Stimulated activated naive CD8-positive, alpha-beta T cell treated with anti-CD3 and anti-CD28 coated beads, Interleukin-15, Interleukin-2, amounts not matched to agents 100 ng/mL and 50 ng/mL, for 24 hours (primary cell): Measurements from ENCODE around the gene YJU2.

Experiments used
- H3K27ac Mint-ChIP-seq: one replicate; pipeline ENCODE4 v1.8.0; 2021; ENCODE audit warnings: mild to moderate bottlenecking, mixed read lengths
- H3K27me3 Mint-ChIP-seq: one replicate; pipeline ENCODE4 v1.8.0; 2021; ENCODE audit warnings: mixed read lengths
- H3K36me3 Mint-ChIP-seq: one replicate; pipeline ENCODE4 v1.8.0; 2021; ENCODE audit warnings: low read depth, mixed read lengths
- H3K4me1 Mint-ChIP-seq: one replicate; pipeline ENCODE4 v1.8.0; 2021; ENCODE audit warnings: low read depth, mixed read lengths
- H3K4me3 Mint-ChIP-seq: one replicate; pipeline ENCODE4 v1.8.0; 2021; ENCODE audit warnings: mild to moderate bottlenecking, mixed read lengths
- H3K9me3 Mint-ChIP-seq: one replicate; pipeline ENCODE4 v1.8.0; 2021; ENCODE audit warnings: mixed read lengths

YJU2 gene

DNA sequence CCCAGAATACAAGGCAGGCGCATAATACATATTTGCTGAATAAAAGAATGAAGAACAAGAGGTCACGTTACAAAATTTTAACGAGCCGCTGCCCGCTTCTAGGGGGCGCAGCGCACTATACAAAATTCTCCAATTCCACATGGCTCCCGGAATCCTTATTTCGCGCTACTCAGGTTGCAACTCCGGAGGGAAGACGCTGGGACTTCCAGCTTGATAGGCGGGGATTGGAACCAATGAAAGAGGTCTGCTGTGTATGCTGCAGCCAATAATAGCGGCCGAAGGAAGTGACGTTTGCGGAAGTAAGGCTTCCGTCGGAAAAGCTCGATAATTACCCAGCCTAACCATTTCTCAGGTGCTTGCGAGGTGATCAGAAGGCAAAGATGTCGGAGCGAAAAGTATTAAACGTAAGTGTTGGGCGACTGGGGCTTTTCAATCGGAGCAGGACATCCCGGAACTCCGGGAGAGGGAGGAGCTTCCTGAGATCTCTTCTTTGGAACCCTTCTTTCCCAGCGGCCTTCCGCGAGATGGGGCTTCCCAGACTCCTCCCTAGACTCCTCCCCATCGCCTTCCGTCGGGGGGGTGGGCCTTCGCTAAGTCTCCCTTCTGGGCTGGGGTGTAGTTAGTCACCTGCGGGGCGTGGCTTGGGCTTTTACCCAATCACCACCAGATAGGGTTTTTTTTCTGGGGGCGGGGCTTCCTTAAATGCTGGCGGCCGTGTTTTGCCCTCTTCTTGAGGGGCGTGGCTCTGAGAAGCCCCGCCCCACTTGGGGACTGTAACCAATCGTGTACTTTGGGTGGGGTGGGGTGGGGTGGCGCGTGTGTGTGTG is at the start of gene YJU2:
Gene YJU2, plus strand, starts transcription at position 314 of the 827 bp plus-strand sequence. Its CDS starts 67 bp downstream, at position 381.
- no peaks in the 10 kb centered on the region for H3K27me3 Mint-ChIP-seq
- no peaks in the 10 kb centered on the region for H3K9me3 Mint-ChIP-seq
- H3K27ac Mint-ChIP-seq, result peak within 1 kb of the TSS; percentile 100
- peak within 1 kb of the TSS; percentile 99 for H3K4me3 Mint-ChIP-seq
- H3K4me1 Mint-ChIP-seq, result peaks cover 19% of the 10 kb centered on the region
- H3K36me3 Mint-ChIP-seq, result peaks cover 29% of the 10 kb centered on the region

DNA sequence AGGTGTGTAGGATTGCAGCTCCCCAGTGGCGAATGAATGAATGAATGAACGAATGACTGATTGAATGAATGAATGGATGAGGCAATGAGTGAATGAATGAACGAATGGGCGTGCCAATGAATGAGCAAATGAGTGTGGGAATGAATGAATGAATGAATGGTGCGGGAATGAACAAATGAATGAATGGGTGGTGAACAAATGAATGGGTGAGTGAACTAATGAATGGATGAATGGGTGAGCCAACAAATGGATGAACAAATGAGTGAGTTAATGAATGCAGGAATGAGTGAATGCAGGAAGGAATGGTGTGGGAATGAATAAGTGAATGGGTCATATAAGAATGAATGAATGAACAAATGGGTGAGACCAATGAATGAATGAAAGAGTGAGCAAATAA is 49.7 kb upstream of the YJU2 start:
- Mint-ChIP-seq H3K4me3 (no peak overlapping the region), H3K27me3 (peaks cover 41% of the 10 kb centered on the region), H3K27ac (no peak overlapping the region), H3K36me3 (peaks cover 7% of the 10 kb centered on the region), H3K9me3 (peaks cover 9% of the 10 kb centered on the region), H3K4me1 (peaks cover 10% of the 10 kb centered on the region)

DNA sequence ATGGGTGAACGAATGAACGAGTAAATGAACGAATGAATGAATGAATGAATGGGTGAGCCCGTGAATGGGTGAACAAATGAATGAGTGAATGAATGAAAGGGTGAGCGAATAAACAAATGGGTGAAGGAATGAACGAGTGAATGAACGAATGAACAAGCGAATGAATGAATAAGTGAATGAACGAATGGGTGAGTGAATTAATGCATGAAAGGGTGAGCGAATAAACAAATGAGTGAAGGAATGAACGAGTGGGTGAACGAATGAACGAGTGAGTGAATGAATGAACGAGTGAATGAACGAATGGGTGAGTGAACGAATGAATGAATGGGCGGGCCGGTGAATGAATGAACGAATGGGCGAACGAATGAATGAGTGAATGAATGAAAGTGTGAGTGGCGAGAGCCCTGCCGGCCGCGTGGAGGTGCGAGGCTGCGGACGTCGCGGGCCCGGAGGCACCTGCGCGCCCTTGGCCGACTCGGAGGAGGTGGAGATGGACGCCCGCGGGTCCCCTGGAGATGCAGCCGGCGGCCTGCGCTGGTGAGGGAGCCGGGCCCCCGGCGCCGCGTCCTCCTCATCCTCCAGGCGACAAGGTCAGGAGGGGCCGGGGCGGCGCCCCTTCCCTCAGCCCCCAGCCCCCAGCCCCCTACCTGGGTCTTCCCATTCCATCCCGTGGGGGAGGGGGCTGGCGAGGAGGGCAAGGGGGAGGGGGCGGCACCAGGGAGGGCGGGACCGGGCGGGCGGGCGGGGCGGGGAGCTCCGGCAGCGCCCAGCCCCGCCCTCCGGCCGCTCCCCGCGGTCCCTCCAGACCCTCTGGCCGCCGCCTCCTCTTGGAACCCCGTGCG is 49.0 kb upstream of the YJU2 start:
- peaks cover 41% of the 10 kb centered on the region for H3K27me3 Mint-ChIP-seq
- H3K9me3 Mint-ChIP-seq, result peaks cover 9% of the 10 kb centered on the region
- peaks cover 7% of the 10 kb centered on the region for H3K36me3 Mint-ChIP-seq
- no peak overlapping the region for H3K27ac Mint-ChIP-seq
- no peak overlapping the region for H3K4me3 Mint-ChIP-seq
- peaks cover 10% of the 10 kb centered on the region for H3K4me1 Mint-ChIP-seq

DNA sequence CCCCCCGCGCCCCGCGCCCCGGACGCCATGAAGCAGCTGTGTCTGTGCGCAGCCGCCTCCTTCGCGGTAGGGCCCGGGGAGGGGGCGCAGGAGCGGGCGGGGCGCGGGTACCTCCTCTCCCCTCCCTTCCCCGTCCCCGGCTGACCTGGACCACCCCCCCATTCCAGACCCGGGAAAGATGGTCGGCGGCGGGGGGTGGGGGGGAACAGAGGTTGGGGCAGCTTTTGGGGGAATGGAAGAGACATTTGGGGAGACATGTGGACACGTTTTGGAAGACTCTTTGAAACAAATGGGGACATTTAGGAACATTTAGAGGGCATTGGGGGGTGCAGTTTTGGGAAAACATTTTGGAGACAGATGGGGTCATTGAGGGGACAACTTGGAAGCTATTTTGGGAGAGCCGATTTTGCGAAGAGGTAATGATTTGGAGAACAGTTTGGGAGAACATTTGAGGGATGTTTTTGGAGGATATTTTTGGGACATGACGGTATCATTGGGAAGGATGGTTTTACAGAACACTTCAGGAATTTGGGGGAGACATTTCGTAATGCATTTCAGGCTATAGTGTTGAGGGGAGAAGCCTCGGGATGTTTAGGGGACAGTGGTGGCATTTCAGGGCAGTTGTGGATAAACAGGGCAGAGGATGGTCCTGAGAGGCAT is 48.3 kb upstream of the YJU2 start:
- H3K27me3 Mint-ChIP-seq, result peaks cover 37% of the 10 kb centered on the region
- H3K36me3 Mint-ChIP-seq, result peaks cover 7% of the 10 kb centered on the region
- no peak overlapping the region for H3K4me3 Mint-ChIP-seq
- no peak overlapping the region for H3K27ac Mint-ChIP-seq
- H3K9me3 Mint-ChIP-seq, result peaks cover 9% of the 10 kb centered on the region
- H3K4me1 Mint-ChIP-seq, result peaks cover 10% of the 10 kb centered on the region

DNA sequence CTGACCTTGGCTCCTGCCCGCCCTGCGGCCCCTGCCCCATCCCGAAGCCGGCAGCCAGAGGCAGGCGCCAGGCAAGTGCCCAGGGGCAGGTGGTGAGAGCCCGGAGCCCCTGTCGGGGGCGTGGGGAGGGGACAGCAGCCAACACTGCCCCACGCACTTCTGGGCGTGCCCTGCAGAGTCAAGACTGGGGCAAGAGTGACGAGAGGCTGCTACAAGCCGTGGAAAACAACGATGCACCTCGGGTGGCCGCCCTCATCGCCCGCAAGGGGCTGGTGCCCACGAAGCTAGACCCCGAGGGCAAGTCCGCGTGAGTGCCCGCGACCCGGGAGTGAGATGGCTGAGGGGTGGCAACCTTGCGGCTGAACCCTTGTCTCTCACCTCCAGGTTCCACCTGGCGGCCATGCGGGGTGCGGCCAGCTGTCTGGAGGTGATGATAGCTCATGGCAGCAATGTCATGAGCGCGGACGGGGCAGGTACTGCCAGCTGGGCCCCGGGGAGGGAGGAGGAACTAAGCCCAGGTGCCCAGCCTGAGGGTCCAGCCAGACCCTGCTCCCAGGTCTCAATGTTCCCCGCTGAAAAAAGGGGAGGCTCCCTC is 47.1 kb upstream of the YJU2 start:
- Mint-ChIP-seq H3K27ac (no peak overlapping the region), H3K27me3 (peaks cover 30% of the 10 kb centered on the region), H3K4me1 (peaks cover 10% of the 10 kb centered on the region), H3K4me3 (no peak overlapping the region), H3K36me3 (peaks cover 7% of the 10 kb centered on the region), H3K9me3 (peaks cover 9% of the 10 kb centered on the region)

DNA sequence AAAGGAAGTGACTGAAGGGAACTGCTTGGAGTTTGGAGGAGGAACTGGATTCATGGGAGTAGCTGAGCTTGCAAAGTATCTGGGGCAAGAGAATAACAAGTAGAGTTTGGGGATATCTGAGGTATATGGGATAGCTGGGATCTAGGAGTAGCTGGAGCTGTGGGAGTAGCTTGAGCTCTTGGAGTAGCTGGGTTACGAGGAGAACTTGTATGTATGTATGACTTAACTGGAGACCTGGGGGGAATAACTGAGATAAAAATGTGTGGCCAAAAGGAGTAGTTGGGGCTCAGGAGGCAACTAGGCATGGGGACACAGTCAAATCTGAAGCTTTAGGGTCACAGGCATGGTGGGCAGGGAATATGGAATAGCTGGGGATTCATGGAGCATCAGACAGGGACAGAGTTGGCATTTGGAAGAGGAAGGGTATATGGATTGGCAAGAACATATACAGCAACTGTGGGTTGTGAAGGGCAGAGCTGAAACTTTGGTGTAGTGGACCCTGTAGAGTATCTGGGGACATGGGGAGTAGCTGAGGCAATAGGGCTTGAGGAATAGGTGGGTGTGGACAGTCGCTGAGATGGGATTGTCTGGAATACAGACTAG is 45.8 kb upstream of the YJU2 start:
- peaks cover 9% of the 10 kb centered on the region for H3K9me3 Mint-ChIP-seq
- H3K36me3 Mint-ChIP-seq, result peaks cover 7% of the 10 kb centered on the region
- peaks cover 10% of the 10 kb centered on the region for H3K4me1 Mint-ChIP-seq
- peaks cover 24% of the 10 kb centered on the region for H3K27me3 Mint-ChIP-seq
- no peak overlapping the region for H3K4me3 Mint-ChIP-seq
- no peak overlapping the region for H3K27ac Mint-ChIP-seq

DNA sequence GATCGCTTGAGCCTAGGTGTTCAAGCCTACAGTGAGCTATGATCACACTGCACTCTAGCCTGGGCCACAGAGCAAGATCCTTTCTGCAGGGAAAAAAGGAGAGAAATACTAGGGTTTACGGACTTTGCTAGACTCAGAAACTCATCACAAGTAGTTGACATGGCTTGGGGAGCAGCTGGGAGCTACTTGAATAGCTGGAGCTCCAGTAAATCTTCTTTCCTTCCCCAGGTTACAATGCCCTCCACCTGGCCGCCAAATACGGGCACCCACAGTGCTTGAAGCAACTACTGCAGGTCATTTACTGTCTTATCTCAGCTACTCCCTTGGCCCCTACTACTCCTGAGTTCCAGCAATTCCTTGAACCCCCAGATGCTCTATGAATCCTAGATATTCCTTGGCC is 45.1 kb upstream of the YJU2 start:
- H3K36me3 Mint-ChIP-seq, result peaks cover 7% of the 10 kb centered on the region
- H3K9me3 Mint-ChIP-seq, result peaks cover 9% of the 10 kb centered on the region
- no peak overlapping the region for H3K27ac Mint-ChIP-seq
- H3K4me1 Mint-ChIP-seq, result peaks cover 10% of the 10 kb centered on the region
- H3K27me3 Mint-ChIP-seq, result peaks cover 20% of the 10 kb centered on the region
- no peak overlapping the region for H3K4me3 Mint-ChIP-seq

DNA sequence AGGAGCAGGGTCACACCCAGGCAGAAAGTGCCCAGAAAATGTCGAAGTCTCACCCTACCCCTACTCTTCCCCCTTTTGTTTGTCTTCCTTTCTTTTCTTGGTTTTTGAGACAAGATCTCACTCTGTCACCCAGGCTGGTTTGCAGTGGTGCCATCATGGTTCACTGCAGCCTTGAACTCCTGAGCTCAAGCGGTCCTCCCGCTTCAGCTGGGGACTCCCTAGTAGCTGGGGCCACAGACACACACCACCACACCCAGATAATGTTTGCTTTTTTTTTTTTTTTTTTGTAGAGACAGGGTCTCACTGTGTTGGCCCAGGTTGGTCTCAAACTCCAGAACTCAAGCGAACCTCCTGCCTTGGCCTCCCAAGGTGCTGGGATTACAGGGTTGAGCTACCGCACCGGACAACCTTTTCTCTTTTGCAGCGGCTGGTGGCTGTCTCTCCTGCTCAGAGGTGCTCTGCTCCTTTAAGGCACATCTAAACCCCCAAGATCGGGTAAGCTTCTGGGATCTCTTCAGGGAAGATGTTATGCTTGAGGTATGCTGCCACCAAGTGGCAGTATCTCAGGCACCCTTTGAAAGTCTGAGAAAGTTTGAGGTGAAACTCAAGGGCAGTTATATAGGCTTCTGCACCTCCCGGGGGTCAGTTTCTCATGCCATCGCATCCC is 39.9 kb upstream of the YJU2 start:
- no peak overlapping the region for H3K27ac Mint-ChIP-seq
- H3K27me3 Mint-ChIP-seq, result no peaks in the 10 kb centered on the region
- H3K4me3 Mint-ChIP-seq, result no peak overlapping the region
- H3K4me1 Mint-ChIP-seq, result no peaks in the 10 kb centered on the region
- no peaks in the 10 kb centered on the region for H3K36me3 Mint-ChIP-seq
- H3K9me3 Mint-ChIP-seq, result no peaks in the 10 kb centered on the region

DNA sequence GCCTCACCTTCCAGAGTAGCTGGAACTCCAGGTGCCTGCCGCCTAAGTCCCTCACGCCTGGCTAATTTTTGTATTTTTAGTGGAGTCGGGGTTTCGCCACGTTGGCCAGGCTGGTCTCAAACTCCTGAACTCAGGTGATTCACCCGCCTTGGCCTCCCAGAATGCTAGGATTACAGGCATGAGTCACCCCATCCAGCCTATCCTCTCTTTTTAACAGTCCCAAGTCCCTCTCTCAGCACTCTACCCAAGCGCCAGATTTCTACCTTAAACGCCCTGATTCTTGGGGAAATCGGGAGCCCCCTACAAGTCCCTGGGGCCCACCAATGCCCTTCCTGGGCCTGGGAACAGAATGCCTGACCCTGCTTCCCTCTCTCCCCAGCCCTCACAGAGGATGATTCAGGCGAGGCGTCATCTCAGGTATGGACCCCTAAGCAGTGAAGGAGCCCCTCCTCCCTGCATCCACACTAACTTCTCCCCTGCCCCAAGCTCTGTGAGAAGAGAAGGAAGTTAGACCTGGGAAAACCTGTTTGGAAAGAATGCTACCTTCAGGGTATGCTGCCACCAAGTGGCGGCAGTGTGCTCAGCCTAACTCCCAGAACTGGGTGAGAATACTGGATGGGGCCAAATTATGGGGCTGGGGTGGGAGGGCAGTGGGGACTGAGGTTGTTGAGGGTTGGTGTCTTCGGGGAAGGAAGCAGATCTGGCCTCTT is 38.3 kb upstream of the YJU2 start:
- Mint-ChIP-seq H3K36me3 (no peaks in the 10 kb centered on the region), H3K4me3 (no peak overlapping the region), H3K27ac (no peak overlapping the region), H3K27me3 (no peaks in the 10 kb centered on the region), H3K4me1 (no peaks in the 10 kb centered on the region), H3K9me3 (no peaks in the 10 kb centered on the region)

DNA sequence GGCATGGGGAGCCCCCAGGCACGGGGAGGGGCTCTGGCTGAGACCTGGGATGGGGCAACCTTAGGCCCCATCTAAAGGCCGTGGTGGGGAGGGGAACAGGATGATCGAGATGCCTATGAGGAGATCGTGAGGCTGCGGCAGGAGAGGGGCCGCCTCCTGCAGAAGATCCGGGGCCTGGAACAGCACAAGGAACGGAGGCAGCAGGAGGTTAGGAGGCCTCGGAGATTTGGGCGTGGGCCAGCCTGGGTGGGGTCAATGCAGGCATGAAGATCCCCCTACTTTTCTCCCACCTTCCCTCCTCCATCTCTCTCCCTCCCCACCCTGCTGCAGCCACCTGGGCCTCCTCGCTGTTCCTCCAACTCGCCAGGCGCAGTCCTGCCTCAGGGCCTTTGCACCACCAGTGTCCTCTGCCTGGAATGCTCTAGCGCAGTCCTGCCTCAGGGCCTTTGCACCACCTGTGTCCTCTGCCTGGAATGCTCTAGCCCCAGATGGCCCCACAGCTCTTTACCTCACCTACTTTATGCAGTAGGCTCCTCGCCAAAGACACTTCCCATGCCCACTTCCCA is 36.6 kb upstream of the YJU2 start:
- Mint-ChIP-seq H3K4me1 (peaks cover 8% of the 10 kb centered on the region), H3K4me3 (no peak overlapping the region), H3K27ac (no peak overlapping the region), H3K9me3 (no peaks in the 10 kb centered on the region), H3K36me3 (no peaks in the 10 kb centered on the region), H3K27me3 (no peaks in the 10 kb centered on the region)

DNA sequence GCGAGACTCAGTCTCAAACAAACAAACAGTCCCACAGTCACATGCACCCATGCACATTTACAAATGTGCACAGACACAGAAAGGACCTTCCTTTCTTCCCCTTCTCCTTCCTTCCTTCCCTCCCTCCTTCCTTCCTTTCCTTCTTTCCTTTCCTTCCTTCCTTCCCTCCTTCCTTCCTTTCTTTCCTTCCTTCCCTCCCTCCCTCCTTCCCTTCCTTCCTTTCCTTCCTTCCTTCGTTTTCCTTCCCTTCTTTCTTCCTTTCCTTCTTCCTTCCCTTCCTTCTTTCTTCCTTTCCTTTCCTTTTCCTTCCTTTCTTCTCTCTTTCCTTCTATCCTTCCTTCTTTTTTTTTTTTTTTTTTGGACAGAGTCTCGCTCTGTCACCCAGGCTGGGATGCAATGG is 33.8 kb upstream of the YJU2 start:
- Mint-ChIP-seq H3K27ac (no peak overlapping the region), H3K27me3 (no peaks in the 10 kb centered on the region), H3K9me3 (no peaks in the 10 kb centered on the region), H3K4me1 (peaks cover 8% of the 10 kb centered on the region), H3K4me3 (no peak overlapping the region), H3K36me3 (no peaks in the 10 kb centered on the region)

DNA sequence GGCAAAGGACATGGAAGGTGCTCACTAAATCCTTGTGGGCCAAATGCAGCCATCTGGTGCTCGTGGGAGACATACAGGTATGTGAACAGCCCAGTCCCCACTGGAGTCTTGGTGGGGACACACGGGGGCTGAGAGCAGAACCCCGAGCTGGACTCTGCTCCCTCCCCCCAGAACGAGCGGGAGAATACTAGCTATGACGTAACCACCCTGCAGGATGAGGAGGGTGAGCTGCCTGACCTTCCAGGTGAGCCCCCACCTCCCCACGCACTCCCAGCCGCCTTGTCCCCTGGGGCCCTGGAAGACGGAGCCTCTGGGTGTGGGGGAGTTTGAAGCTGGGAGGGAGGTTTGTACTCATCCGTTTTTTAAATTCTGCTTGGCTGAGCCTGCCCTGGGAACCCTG is 31.1 kb upstream of the YJU2 start:
- H3K4me3 Mint-ChIP-seq, result no peak overlapping the region
- no peaks in the 10 kb centered on the region for H3K27me3 Mint-ChIP-seq
- H3K4me1 Mint-ChIP-seq, result peaks cover 8% of the 10 kb centered on the region
- no peaks in the 10 kb centered on the region for H3K9me3 Mint-ChIP-seq
- no peaks in the 10 kb centered on the region for H3K36me3 Mint-ChIP-seq
- no peak overlapping the region for H3K27ac Mint-ChIP-seq

DNA sequence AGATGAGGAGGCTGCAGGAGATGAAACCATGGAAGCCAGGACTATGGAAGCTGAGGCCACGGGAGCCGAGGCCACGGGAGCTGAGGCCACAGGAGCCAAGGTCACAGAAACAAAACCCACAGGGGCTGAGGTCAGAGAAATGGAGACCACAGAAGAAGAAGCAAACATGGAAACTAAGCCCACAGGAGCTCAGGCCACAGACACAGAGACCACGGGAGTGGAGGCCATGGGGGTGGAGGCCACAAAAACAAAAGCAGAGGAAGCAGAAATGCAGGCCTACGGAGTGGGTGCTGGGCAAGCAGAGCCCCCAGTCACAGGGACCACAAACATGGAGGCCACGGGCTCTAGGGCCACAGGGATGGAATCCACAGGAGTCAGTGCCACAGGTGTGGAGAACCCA is 30.0 kb upstream of the YJU2 start:
- no peaks in the 10 kb centered on the region for H3K9me3 Mint-ChIP-seq
- no peak overlapping the region for H3K4me3 Mint-ChIP-seq
- no peaks in the 10 kb centered on the region for H3K36me3 Mint-ChIP-seq
- no peak overlapping the region for H3K27ac Mint-ChIP-seq
- no peaks in the 10 kb centered on the region for H3K27me3 Mint-ChIP-seq
- H3K4me1 Mint-ChIP-seq, result peaks cover 8% of the 10 kb centered on the region
